ENCODE measurements around the gene FAF1.

Gene FAF1

GRCh38 chr1:50424045-50424883 is 535.8 kb downstream of the FAF1 start:
- DNase-seq (ENCODE audit: extremely low read depth, low read depth), result no peak
- TF ChIP-seq, protein P1, sequence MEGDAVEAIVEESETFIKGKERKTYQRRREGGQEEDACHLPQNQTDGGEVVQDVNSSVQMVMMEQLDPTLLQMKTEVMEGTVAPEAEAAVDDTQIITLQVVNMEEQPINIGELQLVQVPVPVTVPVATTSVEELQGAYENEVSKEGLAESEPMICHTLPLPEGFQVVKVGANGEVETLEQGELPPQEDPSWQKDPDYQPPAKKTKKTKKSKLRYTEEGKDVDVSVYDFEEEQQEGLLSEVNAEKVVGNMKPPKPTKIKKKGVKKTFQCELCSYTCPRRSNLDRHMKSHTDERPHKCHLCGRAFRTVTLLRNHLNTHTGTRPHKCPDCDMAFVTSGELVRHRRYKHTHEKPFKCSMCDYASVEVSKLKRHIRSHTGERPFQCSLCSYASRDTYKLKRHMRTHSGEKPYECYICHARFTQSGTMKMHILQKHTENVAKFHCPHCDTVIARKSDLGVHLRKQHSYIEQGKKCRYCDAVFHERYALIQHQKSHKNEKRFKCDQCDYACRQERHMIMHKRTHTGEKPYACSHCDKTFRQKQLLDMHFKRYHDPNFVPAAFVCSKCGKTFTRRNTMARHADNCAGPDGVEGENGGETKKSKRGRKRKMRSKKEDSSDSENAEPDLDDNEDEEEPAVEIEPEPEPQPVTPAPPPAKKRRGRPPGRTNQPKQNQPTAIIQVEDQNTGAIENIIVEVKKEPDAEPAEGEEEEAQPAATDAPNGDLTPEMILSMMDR (IDR thresholded peaks at IDR 0.05; ENCODE audit: low read depth, low read length), result no peak

DNA sequence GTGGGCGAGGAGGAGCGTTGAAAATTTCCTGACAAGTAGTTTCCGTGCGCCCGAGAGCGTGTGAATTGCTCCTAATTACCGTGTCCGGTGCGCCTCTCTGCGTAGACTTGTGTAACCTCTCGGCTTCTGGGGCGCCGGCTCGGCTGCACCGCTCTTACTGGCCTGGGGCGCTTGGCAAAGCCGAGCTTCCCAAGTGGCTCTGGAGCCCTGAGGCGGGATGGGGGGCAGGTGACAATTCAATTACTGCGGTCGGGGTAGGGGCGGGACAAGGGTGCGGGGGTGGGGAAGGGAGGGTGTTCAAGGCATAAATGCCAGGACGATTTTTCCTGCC is 536.4 kb downstream of the FAF1 start:
- TF ChIP-seq, protein P1 (IDR thresholded peaks at IDR 0.05; ENCODE audit: low read depth, low read length), result no peak
- DNase-seq (ENCODE audit: extremely low read depth, low read depth), result no peak

GRCh38 chr1:50422946-50423669 is 537.0 kb downstream of the FAF1 start, which contains the start of gene DMRTA2:
Gene DMRTA2 (minus strand): TSS chr1:50423443. CDS start chr1:50421536, 1,907 bp downstream.
- DNase-seq (ENCODE audit: extremely low read depth, low read depth), result no peak
- TF ChIP-seq, protein P1 (IDR thresholded peaks at IDR 0.05; ENCODE audit: low read depth, low read length), result no peak

GRCh38 chr1:50422675-50422945 is 537.5 kb downstream of the FAF1 start:
- DNase-seq (ENCODE audit: extremely low read depth, low read depth), result no peak
- TF ChIP-seq, protein P1 (IDR thresholded peaks at IDR 0.05; ENCODE audit: low read depth, low read length), result no peak

DNA sequence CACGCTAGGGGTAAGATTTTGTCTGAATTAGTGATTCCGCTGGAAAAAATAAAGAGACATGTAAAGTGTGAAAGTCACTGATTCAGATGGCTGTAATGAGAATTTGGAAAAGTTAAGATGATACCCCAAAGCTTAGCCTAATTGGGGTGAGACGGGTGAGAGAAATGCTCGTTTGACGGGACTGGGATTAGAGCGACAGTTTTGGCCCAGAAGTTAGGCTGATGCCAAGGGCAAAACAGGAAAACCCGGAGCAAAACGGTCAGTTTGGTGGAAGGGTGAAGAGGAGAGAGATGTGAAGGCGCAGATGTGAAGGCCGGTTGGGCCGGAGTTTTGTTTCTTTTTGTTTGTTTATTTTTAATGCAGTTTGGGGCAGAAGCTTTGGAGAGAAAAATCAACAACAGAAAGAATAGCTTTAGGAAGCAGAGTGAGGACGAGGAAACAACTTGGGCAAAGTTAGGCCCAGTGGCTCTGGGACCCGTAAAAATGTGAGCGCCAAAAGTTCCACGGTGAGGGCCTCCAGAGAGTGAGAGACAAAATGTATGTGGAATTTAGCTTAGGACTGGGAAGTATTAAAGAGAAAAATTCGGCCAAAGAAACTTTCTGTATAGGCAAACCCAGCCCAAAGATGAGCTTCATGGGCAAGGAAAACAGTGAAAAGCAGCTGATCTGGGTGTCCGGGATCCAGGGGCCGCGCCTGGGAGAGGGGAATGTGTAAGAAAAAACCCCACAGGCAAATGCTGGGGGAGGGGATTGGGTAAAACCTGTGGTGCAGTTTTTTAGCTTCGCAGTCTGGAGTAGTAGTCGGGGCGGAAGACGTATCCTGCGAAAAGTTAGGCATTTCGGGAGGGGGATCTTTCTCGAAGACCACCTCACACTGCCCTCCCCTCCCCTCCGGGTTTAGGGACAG is 538.0 kb downstream of the FAF1 start:
- DNase-seq (ENCODE audit: extremely low read depth, low read depth), result no peak
- TF ChIP-seq, protein P1 (IDR thresholded peaks at IDR 0.05; ENCODE audit: low read depth, low read length), result no peak

DNA sequence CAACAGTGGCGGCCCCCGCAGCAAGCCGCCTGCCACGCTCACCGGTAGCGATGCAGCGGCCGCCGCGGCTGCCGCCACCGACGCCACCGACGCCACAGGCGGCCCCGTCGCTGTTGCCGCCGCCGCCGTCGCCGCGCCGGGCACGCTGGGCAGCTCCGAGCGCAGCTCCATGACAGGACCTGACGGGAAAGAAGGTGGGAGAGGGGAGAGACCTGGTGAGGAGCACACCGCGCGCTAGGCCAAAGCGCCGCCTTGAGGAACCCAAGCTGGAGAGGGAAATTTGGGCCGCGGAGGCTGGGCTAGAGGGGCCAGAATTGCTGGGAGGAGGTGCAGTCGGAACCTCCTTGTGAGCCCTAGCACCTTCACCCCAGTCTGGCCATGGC is 538.7 kb downstream of the FAF1 start:
- TF ChIP-seq, protein P1 (IDR thresholded peaks at IDR 0.05; ENCODE audit: low read depth, low read length), result no peak
- DNase-seq (ENCODE audit: extremely low read depth, low read depth), result no peak
